HEK293 (cell line): ENCODE measurements around the gene ROR2.
A peak's percentile ranks its signal among the peaks of the same experiment; 100 is the strongest.

ENCODE experiments used
- CTCF ChIA-PET: fragments of 350-600 bp; formaldehyde crosslinking; extraction: SDS; loops from one replicate; lab custom pipeline; 2021; ENCODE audit warnings: antibody characterized with exemption; lab: Yijun Ruan, JAX
- POLR2A ChIA-PET: fragments of 300-600 bp; formaldehyde crosslinking; extraction: SDS; loops from one replicate; lab custom pipeline; 2020; ENCODE audit warnings: antibody characterized with exemption, inconsistent platforms; lab: Yijun Ruan, JAX
- H3K27ac ChIP-seq: fragments of 200-500 bp; sonication (Bioruptor generic); 2 replicates; pipeline ENCODE4 v1.5.1; 2014; ENCODE audit warnings: low read depth, low read length, control low read depth, inconsistent platforms; ENCODE audit errors: extremely low read depth
- H3K36me3 ChIP-seq, 2 experiments: fragments of 200-500 bp in 1 of 2; sonication (Bioruptor generic) in 1 of 2; 1 replicate in 1 of 2; 2 replicates in 1 of 2; pipeline ENCODE4 v1.5.1; 2014 to 2017; ENCODE audit warnings: inconsistent platforms in 2 of 2, low read length in 2 of 2; ENCODE audit not compliant: control insufficient read depth in 2 of 2, insufficient read depth in 1 of 2
- H3K4me1 ChIP-seq: fragments of 200-500 bp; sonication (Bioruptor generic); 2 replicates; pipeline ENCODE4 v1.5.1; 2014; ENCODE audit warnings: mild to moderate bottlenecking, low read length, inconsistent platforms; ENCODE audit not compliant: control insufficient read depth, insufficient read depth
- H3K4me3 ChIP-seq: 2 replicates; pipeline ENCODE4 v1.5.1; 2011; ENCODE audit warnings: low read depth, mild to moderate bottlenecking, control low read depth, low read length, moderate library complexity
- H3K9me3 ChIP-seq: fragments of 200-500 bp; sonication (Bioruptor generic); 2 replicates; pipeline ENCODE4 v1.5.1; 2014; ENCODE audit warnings: low read depth, low read length, inconsistent platforms; ENCODE audit not compliant: control insufficient read depth, insufficient read depth
- ZFHX2 ChIP-seq: fragments of 450-650 bp; formaldehyde crosslinking; conservative IDR thresholded peaks from 2 replicates; pipeline ENCODE4 v1.5.1; 2016; ENCODE audit warnings: missing biosample characterization, missing genetic modification characterization
- ZNF146 ChIP-seq: fragments of 450-650 bp; formaldehyde crosslinking; IDR thresholded peaks from 2 replicates; pipeline ENCODE4 v1.5.1; 2016; ENCODE audit warnings: missing biosample characterization, missing genetic modification characterization
- ZNF354C ChIP-seq: fragments of 450-650 bp; formaldehyde crosslinking; IDR thresholded peaks from 2 replicates; pipeline ENCODE4 v1.5.1; 2016; ENCODE audit warnings: missing biosample characterization, missing genetic modification characterization, low read depth, borderline replicate concordance
- ZNF423 ChIP-seq: fragments of 450-650 bp; formaldehyde crosslinking; IDR thresholded peaks from 2 replicates; pipeline ENCODE4 v1.5.1; 2016; ENCODE audit warnings: missing biosample characterization, missing genetic modification characterization
- ZNF48 ChIP-seq: fragments of 450-650 bp; formaldehyde crosslinking; IDR thresholded peaks from 2 replicates; pipeline ENCODE4 v1.5.1; 2016; ENCODE audit warnings: missing biosample characterization, missing genetic modification characterization
- TF ChIP-seq, protein P1 (sequence below): fragments of 450-650 bp; formaldehyde crosslinking; IDR thresholded peaks from 2 replicates; pipeline ENCODE4 v1.5.1; 2017; ENCODE audit warnings: missing biosample characterization, missing genetic modification characterization
- TF ChIP-seq, protein P2 (sequence below): fragments of 450-650 bp; formaldehyde crosslinking; IDR thresholded peaks from 2 replicates; pipeline ENCODE4 v1.5.1; 2016; ENCODE audit warnings: missing biosample characterization, missing genetic modification characterization
- TF ChIP-seq, protein P3 (sequence below): fragments of 450-650 bp; formaldehyde crosslinking; IDR thresholded peaks from 2 replicates; pipeline ENCODE4 v1.5.1; 2017; ENCODE audit warnings: missing biosample characterization, missing genetic modification characterization
- TF ChIP-seq, protein P4 (sequence below): fragments of 450-650 bp; IDR thresholded peaks from 2 replicates; pipeline ENCODE4 v1.5.1; 2018; ENCODE audit warnings: missing biosample characterization, missing genetic modification characterization

ROR2 gene

DNA sequence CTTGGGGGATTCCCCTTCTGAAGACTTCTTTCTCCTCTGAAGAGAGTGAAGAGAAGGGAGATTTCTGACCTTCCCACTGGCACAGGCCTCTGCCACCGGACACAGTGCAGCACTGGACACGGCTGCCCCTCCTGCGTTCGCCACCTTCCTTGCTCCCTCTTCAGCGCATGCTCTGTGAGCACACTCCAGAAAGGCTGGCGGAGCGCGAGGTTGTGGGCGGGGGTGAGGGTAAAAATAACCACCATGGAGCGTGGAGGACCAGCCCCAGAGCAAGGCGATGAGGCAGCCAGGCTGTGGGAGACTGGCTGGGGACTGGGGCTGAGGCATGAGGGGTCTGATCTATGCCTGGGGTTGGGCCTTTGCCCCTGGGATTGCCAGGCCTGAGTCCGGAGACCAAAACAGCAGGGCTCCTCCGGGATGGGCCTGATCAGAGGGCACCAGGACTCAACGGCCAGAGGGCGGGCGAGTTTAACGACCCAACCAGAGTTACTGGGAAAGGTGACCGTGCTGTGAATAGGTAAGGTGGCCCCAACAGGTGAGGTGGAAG is 97.2 kb downstream of the ROR2 start (continued):
- TF ChIP-seq, protein P1, sequence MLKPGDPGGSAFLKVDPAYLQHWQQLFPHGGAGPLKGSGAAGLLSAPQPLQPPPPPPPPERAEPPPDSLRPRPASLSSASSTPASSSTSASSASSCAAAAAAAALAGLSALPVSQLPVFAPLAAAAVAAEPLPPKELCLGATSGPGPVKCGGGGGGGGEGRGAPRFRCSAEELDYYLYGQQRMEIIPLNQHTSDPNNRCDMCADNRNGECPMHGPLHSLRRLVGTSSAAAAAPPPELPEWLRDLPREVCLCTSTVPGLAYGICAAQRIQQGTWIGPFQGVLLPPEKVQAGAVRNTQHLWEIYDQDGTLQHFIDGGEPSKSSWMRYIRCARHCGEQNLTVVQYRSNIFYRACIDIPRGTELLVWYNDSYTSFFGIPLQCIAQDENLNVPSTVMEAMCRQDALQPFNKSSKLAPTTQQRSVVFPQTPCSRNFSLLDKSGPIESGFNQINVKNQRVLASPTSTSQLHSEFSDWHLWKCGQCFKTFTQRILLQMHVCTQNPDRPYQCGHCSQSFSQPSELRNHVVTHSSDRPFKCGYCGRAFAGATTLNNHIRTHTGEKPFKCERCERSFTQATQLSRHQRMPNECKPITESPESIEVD (tag by site-specific recombination): no peak
- TF ChIP-seq ZNF48 (tag by site-specific recombination): no peak

DNA sequence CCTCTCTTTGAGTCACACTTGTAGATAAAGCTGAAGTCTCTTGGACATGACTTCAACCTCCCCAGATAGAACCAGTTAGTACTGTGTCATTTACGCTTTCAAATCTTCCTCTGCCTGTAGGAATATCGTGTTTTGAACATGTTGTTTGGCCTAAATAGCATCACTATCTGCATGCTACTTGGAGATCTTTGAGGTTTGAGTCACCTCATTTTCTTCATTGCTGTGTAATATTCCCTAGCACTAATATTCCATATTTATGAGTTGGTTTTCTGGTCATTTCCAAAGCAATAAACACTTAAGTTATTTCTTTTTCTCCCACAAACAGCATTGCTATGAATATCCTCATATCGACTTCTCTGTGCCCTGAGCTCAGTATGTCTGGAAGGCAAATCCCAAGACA is 100.3 kb downstream of the ROR2 start:
- Histone ChIP-seq H3K36me3 (no peaks in the 10 kb centered on the region), H3K27ac (no peak overlapping the region), H3K4me3 (no peak overlapping the region), H3K4me1 (no peaks in the 10 kb centered on the region), H3K9me3 (no peaks in the 10 kb centered on the region)
- no peak for TF ChIP-seq ZNF354C (tag by site-specific recombination)
- peak; percentile 66; the same call in 1 of the 2 replicates for TF ChIP-seq ZNF146 (tag by site-specific recombination)
- ChIA-PET POLR2A (no interaction called here), CTCF (no interaction called here)

DNA sequence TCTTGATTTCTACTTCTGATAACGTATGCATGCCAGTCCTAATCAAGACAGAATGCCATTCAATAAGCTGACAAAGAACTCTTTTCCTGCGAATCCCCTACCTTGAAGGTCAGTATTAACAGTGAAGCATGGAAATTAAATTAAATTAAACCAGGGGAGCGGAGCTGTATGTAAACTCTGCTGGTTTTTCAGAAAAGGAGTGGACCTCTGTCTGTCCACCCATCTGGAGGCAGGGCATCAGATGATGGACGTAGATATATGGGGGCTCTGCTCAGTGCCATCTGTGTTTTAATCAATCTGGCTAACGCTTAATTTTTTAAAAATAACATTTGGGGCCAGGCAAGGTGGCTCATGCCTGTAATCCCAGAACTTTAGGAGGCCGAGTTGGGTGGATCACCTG is 101.9 kb downstream of the ROR2 start:
- no peak for TF ChIP-seq ZNF423 (tag by site-specific recombination)
- TF ChIP-seq, protein P2, sequence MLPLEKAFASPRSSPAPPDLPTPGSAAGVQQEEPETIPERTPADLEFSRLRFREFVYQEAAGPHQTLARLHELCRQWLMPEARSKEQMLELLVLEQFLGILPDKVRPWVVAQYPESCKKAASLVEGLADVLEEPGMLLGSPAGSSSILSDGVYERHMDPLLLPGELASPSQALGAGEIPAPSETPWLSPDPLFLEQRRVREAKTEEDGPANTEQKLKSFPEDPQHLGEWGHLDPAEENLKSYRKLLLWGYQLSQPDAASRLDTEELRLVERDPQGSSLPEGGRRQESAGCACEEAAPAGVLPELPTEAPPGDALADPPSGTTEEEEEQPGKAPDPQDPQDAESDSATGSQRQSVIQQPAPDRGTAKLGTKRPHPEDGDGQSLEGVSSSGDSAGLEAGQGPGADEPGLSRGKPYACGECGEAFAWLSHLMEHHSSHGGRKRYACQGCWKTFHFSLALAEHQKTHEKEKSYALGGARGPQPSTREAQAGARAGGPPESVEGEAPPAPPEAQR (tag by site-specific recombination): no peak
- TF ChIP-seq, protein P3, sequence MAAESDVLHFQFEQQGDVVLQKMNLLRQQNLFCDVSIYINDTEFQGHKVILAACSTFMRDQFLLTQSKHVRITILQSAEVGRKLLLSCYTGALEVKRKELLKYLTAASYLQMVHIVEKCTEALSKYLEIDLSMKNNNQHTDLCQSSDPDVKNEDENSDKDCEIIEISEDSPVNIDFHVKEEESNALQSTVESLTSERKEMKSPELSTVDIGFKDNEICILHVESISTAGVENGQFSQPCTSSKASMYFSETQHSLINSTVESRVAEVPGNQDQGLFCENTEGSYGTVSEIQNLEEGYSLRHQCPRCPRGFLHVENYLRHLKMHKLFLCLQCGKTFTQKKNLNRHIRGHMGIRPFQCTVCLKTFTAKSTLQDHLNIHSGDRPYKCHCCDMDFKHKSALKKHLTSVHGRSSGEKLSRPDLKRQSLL (tag by site-specific recombination): no peak
- peaks cover 7% of the 10 kb centered on the region; the same call in 1 of the 2 replicates for H3K4me1 ChIP-seq
- no peaks in the 10 kb centered on the region for H3K36me3 ChIP-seq
- H3K27ac ChIP-seq: no peak overlapping the region
- H3K9me3 ChIP-seq: no peaks in the 10 kb centered on the region
- no peak overlapping the region for H3K4me3 ChIP-seq
- ChIA-PET CTCF (interaction anchor here (0.7 to 1.1 kb wide), 2 partner anchors 76 to 106 kb away, joined by 3 to 5 read pairs; no protein-coding TSS in a partner anchor), POLR2A (no interaction called here)

DNA sequence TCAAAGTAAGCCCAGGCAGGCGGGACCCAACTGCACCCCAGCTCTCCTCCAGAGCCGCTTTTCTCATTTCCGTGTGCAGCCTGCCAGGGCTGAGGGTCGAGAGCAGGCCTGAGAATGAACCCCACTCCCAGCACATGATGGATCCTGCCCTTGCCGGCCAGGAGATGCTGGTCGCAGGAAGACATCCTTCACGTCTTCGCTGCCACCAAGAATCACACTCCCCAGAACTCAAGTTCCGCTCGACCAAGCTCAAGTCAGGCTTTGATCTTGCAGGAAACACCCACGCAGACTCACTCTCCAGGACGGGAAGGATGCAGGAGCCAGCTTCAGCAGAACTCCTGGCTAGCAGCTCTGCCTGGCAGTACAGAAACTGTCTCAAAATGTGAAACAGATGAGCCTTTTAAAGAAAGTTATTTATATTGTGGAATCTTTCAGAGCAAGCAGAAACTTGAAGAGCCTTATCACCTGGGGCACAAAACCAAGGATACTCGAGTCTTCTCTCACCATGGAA is 102.4 kb downstream of the ROR2 start:
- TF ChIP-seq ZFHX2 (tag by site-specific recombination): peak; percentile 33; the same call in 1 of the 2 replicates
- TF ChIP-seq, protein P4, sequence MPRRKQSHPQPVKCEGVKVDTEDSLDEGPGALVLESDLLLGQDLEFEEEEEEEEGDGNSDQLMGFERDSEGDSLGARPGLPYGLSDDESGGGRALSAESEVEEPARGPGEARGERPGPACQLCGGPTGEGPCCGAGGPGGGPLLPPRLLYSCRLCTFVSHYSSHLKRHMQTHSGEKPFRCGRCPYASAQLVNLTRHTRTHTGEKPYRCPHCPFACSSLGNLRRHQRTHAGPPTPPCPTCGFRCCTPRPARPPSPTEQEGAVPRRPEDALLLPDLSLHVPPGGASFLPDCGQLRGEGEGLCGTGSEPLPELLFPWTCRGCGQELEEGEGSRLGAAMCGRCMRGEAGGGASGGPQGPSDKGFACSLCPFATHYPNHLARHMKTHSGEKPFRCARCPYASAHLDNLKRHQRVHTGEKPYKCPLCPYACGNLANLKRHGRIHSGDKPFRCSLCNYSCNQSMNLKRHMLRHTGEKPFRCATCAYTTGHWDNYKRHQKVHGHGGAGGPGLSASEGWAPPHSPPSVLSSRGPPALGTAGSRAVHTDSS (tag by site-specific recombination): no peak
- ChIA-PET POLR2A (no interaction called here), CTCF (interaction anchor here (0.7 to 1.1 kb wide), 2 partner anchors 76 to 107 kb away, joined by 3 to 5 read pairs; no protein-coding TSS in a partner anchor)
- Histone ChIP-seq H3K4me3 (no peak overlapping the region), H3K4me1 (peaks cover 7% of the 10 kb centered on the region; the same call in 1 of the 2 replicates), H3K9me3 (no peaks in the 10 kb centered on the region), H3K36me3 (no peaks in the 10 kb centered on the region), H3K27ac (no peak overlapping the region)
